GM21360 (cell line): Measurements from ENCODE around the gene TAS2R3.
A peak's percentile ranks its signal among the peaks of the same experiment; 100 is the strongest.
"Not testable (repeated sequence)": the region's sequence is repeated elsewhere in the genome, so short reads cannot be mapped to it uniquely, and the experiment has no call there.

Source experiments
- ATAC-seq: cut with Tn5 transposase; IDR thresholded peaks from one replicate; pipeline ENCODE4 v1.9.1; 2021; ENCODE audit warnings: mild to moderate bottlenecking, moderate library complexity; ENCODE audit not compliant: unreplicated experiment

The TAS2R3 gene, protein sequence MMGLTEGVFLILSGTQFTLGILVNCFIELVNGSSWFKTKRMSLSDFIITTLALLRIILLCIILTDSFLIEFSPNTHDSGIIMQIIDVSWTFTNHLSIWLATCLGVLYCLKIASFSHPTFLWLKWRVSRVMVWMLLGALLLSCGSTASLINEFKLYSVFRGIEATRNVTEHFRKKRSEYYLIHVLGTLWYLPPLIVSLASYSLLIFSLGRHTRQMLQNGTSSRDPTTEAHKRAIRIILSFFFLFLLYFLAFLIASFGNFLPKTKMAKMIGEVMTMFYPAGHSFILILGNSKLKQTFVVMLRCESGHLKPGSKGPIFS

GRCh38 chr7:141763797-141764196 is at the start of gene TAS2R3:
TAS2R3 (plus strand) TSS chr7:141764097; CDS start chr7:141764159, 62 bp downstream.
- ATAC-seq, result no peak

DNA sequence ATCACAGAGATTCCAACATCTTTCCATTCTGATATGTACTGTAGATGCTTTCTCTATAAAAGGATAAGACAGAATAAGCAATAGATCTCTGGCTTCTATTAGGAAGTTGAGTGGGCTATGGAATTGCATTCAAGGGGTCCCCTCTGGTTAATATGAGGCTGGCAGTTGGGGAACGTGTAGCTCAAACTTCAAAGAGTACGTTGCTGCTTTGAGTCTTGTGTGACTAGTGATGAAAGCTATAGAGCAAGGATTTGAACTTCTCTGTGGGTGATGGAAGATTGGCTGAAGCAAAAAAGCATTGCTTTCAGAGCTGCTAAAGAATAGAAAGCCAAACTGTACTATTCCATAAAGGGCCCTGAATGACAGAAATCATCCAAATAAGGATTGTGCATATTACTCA is 49.3 kb upstream of the TAS2R3 start:
- ATAC-seq, result no peak

GRCh38 chr7:141715018-141715417 is 48.9 kb upstream of the TAS2R3 start:
- no peak for ATAC-seq

DNA sequence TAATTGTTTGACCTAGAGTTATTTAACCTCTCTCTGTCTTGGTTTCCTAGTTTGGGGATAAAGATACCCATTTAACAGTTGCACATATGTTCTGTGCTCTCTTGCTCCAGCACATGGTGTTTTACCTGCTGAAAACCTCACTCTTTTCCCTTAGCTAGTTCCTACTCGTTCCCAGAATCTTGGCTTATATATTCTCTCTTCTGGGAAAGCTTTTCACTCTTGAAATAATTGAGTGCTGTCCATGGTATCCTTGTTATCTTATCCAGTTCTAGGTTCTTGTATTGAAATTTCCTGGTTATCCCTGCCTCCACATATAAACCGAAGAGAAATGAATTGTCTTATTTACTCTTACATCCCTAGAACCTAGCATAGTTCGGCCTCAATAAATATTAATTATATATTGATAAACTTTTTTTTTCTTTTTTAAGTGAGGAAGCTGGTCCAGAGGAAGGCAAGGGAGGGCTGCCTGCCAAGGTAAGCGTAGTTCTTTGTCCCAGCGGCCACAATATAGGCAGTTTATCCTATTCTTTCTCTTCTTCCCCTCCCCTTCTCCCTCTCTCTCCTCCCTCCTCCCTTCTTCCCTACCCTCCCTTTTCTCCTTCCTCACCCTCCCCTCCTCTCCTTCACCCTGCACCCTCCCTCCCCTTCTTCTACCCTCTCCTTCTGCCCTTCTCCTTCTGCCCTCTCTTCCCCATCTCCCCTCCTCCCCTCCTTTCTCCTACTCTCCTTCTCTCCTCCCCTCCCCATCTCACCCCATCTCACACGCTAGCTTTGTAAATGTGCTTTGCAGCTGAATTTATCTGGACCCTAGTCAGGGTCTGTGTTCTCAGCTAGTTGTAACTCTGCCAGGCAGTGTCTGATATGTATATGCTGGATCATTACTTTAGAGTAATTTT is 47.9 kb upstream of the TAS2R3 start:
- no peak for ATAC-seq

DNA sequence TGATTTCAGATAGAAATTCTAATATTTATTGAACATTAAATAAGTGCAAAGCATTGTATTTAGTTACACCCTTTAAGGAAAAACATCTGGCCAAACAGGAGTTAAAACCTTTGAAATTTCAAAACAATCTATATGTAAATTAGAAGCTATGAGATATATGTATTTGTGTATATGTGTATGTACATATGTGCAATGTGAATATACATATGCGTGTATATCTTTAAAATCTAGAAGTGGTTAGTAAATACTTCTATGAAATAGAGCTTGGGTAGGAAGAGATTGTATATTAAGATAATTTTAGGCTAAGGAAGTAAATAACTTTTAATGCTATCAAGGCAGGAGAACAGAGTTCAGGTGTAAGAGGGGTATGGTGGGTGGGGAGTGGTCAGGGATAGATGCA is 46.4 kb upstream of the TAS2R3 start:
- ATAC-seq, result no peak

GRCh38 chr7:141722529-141722928 is 41.4 kb upstream of the TAS2R3 start:
- ATAC-seq, result no peak

DNA sequence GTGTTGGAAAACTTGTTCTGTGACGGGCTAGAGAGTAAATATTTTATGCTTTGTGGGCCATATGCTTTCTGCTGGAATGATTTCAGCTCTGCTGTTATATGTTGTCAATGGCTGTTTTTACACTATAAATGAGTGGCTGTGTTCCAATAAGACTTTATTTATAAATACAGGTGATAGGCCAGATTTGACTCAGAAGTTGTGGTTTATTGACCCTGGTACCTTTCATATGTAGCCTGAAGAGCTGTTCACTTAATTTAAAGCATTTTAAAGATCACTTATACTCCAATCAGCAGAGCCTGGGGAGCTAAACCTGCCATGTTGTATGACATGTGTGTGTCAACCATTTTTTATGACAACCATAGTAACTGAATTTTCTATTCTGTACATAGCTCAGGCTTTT is 34.9 kb upstream of the TAS2R3 start:
- no peak for ATAC-seq

- no peak for ATAC-seq
These were observed 32.3 kb upstream of the TAS2R3 start for GRCh38 chr7:141731476-141732149.

DNA sequence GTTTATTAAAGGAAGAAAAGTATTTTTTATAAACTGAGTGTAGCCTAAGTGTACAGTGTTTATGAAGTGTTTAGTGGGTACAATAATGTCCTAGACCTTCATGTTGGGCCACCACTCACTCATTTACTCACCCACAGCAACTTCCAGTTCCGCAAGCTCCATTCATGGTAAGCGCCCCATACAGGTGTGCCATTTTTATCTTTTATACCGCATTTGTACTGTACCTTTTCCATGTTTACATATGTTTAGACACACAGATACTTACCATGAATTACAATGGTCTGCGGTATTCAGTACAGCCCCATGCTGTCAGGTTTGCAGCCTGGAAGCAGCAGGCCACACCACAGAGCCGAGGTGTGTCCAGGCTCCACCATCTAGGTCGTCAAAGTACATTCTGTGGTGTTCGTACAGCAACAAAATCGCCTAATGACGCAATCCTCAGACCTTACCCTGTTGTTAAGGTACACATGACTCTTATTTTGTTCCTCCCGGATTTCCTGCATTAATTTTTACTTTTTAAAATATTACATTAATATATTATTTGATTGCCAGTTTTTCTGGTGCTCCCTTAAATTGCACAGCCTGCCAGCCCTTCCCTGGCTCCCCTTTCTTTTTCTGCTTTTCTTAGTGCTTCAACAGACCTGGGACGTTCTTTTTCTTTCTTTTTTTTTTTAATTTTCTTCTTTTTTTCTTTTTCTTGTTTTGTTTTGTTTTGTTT is 26.6 kb upstream of the TAS2R3 start:
- no peak for ATAC-seq

GRCh38 chr7:141737836-141738591 is 25.9 kb upstream of the TAS2R3 start, which contains the start of gene SSBP1:
SSBP1 (plus strand) TSS chr7:141738358; CDS start chr7:141739167, 809 bp downstream.
- ATAC-seq, result peak; percentile 89

- no peak for ATAC-seq
These were observed 25.3 kb upstream of the TAS2R3 start for GRCh38 chr7:141738592-141739013.

DNA sequence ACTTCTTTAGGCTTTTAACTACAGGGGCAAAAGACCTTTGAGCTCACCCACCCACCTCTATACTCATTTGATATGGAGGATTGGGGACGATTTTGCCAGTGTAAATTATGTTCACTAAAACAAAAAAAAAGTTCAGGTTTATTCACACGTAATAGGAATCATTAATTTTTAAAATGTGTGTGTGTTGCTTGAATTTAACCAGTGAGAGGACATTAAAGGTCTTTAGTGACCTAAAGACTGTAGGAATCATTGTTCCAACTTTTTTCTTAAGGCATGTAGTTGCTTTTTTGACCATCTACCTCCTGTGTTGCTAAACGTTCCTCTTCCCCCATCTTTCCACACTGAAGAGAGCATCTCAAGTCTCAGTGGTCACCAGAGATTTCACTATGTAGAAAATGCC is 24.6 kb upstream of the TAS2R3 start:
- no peak for ATAC-seq

DNA sequence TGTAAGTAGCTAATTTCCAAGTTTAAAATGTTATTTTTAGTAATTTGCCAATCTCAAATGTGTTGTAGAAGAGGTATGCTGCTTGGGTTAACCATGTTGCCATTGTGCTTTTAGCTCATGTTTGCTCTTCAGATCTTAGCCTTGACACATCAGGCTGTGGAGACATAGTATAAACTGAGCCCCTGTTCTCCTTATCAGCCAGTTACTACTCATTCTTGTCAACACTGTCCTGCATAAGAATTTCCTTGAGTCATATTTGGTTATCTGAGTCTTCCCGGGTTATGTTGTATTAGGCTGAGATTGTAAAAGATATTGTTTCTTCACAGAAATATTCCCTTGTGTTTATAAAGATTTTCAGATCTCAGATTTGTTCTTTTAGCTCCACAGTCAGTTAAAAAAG is 21.7 kb upstream of the TAS2R3 start:
- ATAC-seq, result no peak

DNA sequence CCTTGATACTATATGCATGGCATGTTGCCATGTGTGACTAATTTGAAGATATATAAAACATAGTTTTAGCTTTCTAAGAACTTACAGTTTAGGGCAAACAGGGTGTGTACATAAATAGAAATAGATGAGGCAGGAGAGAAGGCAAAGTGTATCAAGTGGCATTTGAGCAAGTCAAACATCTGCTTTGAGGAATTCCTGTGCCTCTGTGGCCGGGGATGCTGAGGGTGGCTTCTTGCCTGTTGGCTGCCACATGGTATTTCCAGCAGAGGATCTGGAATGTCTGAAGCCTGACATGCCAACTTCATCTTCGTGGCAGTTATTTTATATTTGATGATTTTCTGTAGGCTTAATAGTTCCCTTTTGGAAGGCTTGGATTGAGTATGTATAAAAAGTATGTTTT is 19.8 kb upstream of the TAS2R3 start:
- ATAC-seq, result no peak

DNA sequence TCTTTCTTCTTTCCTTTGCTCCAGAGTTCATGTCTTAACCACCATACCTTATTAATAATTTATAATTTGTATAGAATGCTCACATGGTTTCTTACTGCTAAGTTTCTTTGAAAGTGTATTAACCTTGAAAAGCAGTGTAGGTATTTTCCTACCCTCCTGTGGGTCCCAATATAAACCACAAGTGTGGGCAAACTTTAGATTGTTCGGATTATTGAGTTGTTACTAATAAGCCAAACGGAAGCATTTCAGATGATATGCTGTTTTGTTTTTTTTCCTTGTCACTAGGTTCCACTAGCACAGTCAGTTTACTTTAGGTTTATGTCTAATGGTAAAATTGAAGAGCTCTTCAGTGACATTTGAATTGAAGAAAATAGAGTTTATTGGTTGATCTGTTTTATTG is 15.5 kb upstream of the TAS2R3 start:
- ATAC-seq, result no peak

DNA sequence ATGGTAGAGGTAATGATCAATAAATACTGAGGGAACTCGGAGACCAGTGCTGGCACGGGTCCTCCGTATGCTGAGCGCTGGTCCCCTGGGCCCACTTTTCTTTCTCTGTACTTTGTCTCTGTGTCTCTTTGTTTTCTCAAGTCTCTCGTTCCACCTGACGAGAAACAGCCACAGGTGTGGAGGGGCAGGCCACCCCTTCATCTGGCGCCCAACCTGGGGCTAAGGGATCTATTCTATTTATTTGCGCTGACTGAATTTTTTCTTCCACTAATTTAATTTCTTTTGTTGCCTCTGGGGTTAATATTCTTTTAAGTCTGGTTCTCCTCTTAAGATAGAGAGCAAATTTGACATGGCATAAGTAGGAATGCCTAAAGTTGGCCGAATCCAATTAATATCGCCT is 12.0 kb upstream of the TAS2R3 start:
- ATAC-seq, result not testable (repeated sequence)

DNA sequence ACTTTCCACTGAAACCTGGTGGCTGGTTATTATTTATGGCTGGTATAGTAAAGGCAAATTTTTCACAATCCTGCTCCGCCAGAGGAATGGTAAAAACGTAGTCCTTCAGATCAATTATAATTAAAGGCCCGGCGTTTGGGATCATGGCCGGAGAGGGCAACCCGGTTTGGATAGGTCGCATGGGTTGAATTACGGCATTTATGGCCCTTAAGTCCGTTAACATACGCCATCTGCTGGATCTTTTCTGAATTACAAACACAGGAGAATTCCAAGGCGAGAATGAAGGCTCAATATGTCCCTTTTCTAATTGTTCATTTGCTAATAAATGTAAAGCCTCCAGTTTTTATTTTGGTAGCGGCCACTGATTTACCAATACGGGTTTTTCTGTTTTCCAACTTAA is 11.3 kb upstream of the TAS2R3 start:
- ATAC-seq, result no peak

- no peak for ATAC-seq
These were observed 9.0 kb upstream of the TAS2R3 start for GRCh38 chr7:141754939-141755338.

- not testable (repeated sequence) for ATAC-seq
These were observed 6.2 kb downstream of the TAS2R3 start for GRCh38 chr7:141770083-141770583.

DNA sequence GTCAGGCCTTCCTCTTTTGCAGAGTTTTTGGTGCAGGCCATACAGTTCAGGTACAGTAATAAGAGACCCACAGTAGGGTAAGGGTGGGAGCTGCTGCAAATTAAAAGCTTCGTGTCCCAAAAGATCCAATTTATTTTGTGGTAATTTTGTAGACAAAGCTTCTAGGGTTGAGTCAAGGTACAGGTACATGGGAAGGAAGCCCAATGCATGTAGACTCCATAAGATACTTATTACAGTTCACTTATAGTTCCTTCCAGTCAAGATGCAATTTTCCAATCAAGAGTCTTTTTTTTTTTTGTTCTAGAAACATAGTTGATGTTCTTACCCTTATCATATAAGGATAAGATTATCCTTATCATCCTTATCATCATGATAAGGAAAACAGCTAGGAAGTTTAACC is 12.5 kb downstream of the TAS2R3 start, which contains the start of gene TAS2R4:
Gene TAS2R4 (plus strand): TSS at position 301 of the 400 bp plus-strand sequence. CDS start 1,815 bp downstream, outside the sequence.
- ATAC-seq, result no peak
